EH (cell line): ENCODE results near the gene DLG2.

Source experiments
- DNase-seq: peaks from one replicate; pipeline ENCODE4 v3.0.0-alpha.2; 2015; ENCODE audit warnings: low read depth

DLG2 gene

GRCh38 chr11:84012171-84012826 lies 1614.8 kb downstream of the DLG2 start:
- DNase-seq = no peak

- no peak for DNase-seq
Observed at GRCh38 chr11:84003181-84003580, 1624.0 kb downstream of the DLG2 start.

DNA sequence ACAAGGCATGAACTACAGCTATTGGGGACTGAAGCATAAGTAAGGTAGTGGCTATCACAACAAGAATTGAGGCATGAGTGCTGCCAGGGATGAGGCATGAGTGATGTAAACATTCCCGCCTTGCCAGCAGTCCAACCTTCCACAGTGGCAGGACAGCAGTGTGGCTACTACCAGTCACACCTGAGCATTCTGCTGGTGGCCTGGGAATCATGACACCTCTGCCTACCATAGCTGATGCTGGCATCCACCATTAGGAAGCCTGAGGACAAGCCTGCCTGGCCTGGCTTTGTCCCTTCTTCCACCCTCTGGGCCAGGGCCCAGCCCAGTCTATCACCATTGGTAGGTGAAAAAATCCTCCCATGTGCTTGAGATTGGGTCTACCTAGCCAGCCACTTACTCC lies 1628.2 kb downstream of the DLG2 start:
- no peak for DNase-seq

GRCh38 chr11:83990160-83990733 lies 1636.9 kb downstream of the DLG2 start:
- DNase-seq = no peak

DNA sequence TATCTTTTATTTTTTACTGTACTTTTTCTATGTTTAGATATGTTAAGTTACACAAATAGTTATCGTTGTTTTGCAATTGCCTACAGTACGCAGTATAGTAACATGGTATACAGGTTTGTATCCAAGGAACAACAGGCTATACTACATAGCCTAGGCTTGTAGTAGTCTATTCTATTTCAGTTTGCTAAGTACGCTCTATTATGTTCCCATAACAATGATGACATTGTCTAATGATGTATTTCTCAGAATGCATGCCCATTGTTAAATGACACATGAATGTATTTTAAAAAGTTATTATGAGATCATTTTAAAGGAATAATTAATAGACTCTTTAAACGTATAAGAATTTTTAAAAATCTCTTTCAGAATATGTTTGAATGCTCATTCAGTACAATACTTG lies 1644.3 kb downstream of the DLG2 start:
- DNase-seq = no peak

DNA sequence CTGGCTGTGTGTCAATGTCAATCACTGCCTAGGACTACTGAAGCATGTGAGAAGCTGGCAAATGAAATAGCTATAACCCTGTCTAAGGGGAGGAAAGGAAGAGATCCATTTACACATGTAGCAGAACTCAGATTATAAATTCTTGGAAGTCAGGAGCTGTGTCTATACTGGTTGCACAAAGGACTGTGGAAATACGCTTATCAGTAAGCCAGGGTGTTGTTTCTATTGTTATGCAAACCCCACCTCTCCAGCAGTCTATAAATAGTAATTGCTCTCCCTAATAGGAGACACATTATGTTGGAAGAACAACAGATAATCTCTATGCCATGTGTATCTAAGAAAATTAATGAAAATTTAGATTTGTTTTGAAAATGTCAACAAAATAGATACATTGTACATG lies 1647.6 kb downstream of the DLG2 start:
- no peak for DNase-seq

- no peak for DNase-seq
Observed at GRCh38 chr11:83978942-83979341, 1648.2 kb downstream of the DLG2 start.

- DNase-seq = no peak
Observed at GRCh38 chr11:83976086-83976485, 1651.1 kb downstream of the DLG2 start.

DNA sequence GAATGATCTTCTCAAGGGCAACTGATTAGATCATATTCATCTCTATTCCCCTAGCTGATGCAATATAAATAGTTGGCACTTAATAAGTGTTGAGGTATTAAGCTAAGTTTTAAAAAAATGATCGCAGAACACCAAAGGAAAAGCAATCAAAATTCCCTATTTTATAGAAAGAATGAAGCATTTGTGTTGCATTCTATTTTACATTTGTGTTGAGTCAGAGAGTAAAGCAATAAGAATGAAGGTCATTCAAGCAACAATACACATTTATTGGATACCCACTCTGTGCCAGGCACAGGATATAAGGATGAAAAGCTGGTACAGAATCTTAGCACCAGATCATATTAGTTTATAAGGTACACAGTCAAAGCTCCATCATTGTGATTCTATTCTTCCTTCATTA lies 1654.6 kb downstream of the DLG2 start:
- DNase-seq = no peak

GRCh38 chr11:83971063-83971462 lies 1656.1 kb downstream of the DLG2 start:
- no peak for DNase-seq

GRCh38 chr11:83970061-83970671 lies 1657.0 kb downstream of the DLG2 start:
- DNase-seq = no peak

- no peak for DNase-seq
Observed at GRCh38 chr11:83957038-83957900, 1669.9 kb downstream of the DLG2 start.

GRCh38 chr11:83956119-83956697 lies 1670.9 kb downstream of the DLG2 start:
- no peak for DNase-seq

DNA sequence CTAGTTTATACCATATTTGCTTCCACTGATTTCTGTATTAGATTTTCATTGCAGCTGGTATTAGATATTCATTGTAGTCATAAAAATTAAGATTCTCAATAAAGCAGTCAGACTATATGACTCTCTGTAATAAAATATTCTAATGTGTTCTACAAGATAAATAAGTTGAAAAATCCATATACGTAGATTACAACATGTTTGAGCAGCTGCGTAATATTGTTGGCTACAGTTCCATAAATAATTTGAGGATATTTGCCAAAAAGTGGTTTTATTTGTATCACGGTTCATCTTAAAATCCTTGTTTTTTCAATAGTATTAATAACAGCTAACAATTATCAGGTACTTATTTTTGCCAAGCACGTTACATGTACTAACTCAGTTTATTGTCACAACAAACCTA lies 1672.4 kb downstream of the DLG2 start:
- no peak for DNase-seq

GRCh38 chr11:83951521-83951920 lies 1675.6 kb downstream of the DLG2 start:
- no peak for DNase-seq

DNA sequence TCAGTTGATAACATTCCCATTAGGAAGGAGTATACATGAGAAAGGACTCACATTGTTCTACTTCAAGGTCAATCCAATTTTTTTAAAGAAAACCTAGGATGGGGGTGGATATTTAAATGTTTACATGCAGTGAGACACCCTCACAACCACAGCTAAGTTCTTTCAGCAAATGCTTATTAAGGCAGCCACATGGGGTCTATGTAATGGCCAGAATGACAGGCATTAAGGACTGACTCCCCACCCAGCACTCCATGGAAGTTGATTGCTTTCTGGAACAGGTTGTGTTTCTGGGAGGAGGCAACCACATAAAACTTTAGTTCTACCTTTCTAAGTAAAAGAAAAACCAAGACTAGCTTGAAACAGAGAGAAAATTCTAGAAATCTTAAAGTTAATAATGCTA lies 1678.9 kb downstream of the DLG2 start:
- DNase-seq = no peak

- DNase-seq = no peak
Observed at GRCh38 chr11:83945976-83946375, 1681.2 kb downstream of the DLG2 start.

DNA sequence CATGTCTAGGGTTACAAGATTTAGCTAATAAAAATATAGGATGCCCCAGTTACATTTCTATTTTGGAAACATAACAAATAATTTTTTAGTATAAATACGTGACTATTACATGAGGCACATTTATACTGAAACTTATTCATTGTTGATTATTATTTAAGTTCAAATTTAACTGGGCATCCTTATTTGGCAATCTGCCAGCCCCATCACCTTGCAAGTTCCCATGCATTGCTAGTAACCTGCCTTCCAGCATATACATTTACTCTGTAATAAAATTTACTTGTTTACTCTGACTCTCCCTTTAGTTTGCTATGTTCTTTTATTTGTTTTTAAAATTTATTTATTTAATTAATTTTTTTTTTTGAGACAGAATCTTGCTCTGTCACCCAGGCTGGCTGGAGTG lies 1686.1 kb downstream of the DLG2 start:
- DNase-seq = no peak

DNA sequence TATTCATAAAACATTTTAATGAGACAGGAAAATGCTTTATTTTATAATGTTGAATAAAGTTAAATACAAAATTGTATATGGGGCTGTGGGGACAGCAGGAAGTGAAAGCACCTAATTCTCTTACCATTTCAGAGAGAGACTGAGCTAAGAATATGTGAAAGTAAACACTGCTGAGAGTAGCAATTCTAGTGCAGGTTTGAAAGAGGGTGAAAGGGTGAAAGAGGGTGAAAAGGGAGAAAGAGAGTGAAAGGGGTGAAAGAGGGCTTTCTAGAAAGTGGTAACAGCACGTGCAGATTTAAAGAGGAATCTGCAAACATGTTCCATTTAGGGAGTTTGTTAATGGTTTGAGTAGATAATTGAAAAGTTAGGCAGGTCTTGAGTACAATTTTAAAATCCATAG lies 1689.0 kb downstream of the DLG2 start:
- no peak for DNase-seq

DNA sequence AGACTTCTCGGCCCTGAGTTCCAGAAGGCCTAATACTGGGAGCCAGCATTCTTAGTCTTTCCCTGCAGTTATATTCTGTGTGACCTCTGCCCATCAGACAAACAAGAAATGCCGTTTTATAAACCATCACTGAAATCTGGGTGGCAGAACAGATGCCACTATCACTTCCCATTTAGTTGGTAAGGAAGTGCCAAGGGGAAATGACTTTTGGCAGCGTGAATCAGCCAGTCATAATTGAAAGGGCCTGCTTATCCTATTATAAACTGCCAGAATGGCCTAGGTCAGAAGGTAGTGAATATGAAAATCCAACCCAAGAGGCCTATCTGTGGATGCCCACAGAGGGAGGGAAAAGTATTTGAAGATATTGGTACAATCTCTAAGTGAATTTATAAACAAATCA lies 1694.1 kb downstream of the DLG2 start:
- DNase-seq = no peak

DNA sequence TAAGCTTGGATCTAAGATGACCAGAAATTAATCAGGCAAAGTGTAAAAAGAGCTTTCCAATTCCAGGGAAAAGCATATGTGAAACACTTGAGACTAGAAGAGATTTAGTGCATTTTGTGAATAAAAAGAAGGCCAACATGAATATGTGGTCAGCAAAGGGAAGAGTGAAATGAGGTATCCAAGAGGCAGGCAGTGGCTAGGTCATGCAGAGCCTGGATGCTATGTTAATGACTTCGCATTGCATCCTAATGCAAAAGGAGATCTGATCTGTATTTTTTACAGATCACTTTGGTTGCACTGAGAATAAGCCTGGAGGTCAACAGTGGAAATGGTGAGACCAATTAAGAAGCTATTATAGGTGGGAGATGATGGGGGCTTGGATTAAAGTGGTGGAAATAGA lies 1699.7 kb downstream of the DLG2 start:
- DNase-seq = no peak

DNA sequence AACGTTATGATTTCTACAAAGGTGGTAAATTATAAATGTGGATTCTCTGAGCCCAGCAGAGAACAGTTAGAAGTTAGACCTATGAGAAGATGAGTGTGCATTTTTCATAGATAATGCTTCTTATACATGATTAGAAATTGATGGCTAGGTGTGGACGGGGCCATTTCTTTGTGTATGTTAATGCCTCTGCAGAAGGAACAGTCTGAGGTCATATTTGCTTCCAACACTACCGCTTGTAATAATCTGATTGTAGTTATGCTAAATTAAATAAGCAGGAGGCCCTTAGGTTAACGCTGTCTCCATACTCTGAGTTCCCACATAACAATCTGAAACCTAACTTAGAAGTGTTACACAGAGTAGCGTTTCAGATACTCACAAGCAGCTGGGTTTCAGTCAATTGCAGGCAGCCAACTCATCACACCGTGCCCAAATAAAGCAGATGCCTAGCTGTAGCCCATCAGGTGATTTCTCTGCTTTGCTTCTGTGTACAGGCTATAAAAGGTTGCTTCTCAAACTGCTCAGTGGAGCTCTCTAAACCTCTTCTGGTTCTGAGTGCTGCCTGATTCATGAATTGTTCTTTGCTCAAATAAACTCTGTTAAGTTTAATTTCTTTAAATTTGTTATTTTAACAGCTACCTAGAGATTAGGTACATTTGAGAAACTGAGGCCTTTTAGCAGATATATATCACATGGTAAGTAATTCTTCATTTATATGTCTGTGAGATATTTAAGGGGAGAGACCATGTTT lies 1702.2 kb downstream of the DLG2 start:
- no peak for DNase-seq
